Measurements from ENCODE around the gene NSMF.

DNA sequence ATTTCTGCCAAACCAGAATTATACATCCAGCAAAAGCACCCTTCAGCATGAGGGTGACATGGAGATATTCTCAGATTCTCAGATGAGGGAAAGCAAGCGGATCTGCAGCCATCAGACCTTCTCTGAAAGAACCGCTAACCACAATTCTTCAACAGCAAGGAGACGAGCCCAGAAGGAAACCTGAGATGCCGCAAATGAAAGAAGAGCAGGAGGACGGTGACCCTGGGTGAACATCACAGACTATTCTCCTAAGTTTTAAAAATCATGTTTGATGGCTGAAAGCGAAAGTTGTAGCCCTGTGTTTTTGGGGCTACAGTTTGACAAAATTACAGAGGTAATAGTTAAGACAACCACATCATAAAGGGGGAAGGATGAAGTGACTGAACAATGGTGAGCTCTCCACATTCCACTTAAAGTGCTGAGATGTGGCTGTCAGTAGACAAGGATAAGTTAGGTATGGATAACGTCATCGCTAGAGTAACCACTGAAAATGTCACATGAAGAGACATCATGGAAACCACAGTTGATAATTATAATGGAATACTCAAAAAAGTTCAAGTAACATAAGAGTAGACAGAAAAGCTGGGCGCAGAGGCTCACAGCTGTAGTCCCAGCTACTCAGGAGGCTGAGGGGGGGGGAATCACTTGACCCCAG, 31.5 kb upstream of the NSMF start:
- TF ChIP-seq, protein P1, sequence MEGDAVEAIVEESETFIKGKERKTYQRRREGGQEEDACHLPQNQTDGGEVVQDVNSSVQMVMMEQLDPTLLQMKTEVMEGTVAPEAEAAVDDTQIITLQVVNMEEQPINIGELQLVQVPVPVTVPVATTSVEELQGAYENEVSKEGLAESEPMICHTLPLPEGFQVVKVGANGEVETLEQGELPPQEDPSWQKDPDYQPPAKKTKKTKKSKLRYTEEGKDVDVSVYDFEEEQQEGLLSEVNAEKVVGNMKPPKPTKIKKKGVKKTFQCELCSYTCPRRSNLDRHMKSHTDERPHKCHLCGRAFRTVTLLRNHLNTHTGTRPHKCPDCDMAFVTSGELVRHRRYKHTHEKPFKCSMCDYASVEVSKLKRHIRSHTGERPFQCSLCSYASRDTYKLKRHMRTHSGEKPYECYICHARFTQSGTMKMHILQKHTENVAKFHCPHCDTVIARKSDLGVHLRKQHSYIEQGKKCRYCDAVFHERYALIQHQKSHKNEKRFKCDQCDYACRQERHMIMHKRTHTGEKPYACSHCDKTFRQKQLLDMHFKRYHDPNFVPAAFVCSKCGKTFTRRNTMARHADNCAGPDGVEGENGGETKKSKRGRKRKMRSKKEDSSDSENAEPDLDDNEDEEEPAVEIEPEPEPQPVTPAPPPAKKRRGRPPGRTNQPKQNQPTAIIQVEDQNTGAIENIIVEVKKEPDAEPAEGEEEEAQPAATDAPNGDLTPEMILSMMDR (conservative IDR thresholded peaks at IDR 0.05; ENCODE audit: low read depth, low read length): no peak
- TF ChIP-seq EZH2 (IDR thresholded peaks at IDR 0.05; ENCODE audit: borderline replicate concordance, low read depth, low read length, poor library complexity, severe bottlenecking): no peak
